ENCODE results near the gene UBE2O.

- TF ChIP-seq, protein P1, sequence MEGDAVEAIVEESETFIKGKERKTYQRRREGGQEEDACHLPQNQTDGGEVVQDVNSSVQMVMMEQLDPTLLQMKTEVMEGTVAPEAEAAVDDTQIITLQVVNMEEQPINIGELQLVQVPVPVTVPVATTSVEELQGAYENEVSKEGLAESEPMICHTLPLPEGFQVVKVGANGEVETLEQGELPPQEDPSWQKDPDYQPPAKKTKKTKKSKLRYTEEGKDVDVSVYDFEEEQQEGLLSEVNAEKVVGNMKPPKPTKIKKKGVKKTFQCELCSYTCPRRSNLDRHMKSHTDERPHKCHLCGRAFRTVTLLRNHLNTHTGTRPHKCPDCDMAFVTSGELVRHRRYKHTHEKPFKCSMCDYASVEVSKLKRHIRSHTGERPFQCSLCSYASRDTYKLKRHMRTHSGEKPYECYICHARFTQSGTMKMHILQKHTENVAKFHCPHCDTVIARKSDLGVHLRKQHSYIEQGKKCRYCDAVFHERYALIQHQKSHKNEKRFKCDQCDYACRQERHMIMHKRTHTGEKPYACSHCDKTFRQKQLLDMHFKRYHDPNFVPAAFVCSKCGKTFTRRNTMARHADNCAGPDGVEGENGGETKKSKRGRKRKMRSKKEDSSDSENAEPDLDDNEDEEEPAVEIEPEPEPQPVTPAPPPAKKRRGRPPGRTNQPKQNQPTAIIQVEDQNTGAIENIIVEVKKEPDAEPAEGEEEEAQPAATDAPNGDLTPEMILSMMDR (conservative IDR thresholded peaks at IDR 0.05; ENCODE audit: low read depth in 2 of 2) = no peak
- no peak for TF ChIP-seq POLR2AphosphoS5 (IDR thresholded peaks at IDR 0.05; ENCODE audit: low read depth)
- TF ChIP-seq EZH2 (IDR thresholded peaks at IDR 0.05; ENCODE audit: low read depth, unreplicated experiment) = no peak
- no peak for TF ChIP-seq EZH2phosphoT487 (IDR thresholded peaks at IDR 0.05; ENCODE audit: unreplicated experiment)
These were observed 6.3 kb downstream of the UBE2O start for GRCh38 chr17:76446449-76447231.

All from GM23338 (cell line).